DND-41 (cell line): ENCODE data around the gene ENKD1.

Experiments used
- EZH2 ChIP-seq: IDR thresholded peaks from 3 replicates; pipeline ENCODE4 v1.6.1; 2012; ENCODE audit warnings: borderline replicate concordance, low read depth, mild to moderate bottlenecking, moderate library complexity, low read length, inconsistent platforms; ENCODE audit not compliant: severe bottlenecking
- TF ChIP-seq, protein P1 (sequence below): IDR thresholded peaks from 2 replicates; pipeline ENCODE4 v1.5.1; 2012; ENCODE audit warnings: borderline replicate concordance, low read length, moderate library complexity, mild to moderate bottlenecking; ENCODE audit not compliant: poor library complexity, severe bottlenecking; ENCODE audit errors: extremely low read depth

DNA sequence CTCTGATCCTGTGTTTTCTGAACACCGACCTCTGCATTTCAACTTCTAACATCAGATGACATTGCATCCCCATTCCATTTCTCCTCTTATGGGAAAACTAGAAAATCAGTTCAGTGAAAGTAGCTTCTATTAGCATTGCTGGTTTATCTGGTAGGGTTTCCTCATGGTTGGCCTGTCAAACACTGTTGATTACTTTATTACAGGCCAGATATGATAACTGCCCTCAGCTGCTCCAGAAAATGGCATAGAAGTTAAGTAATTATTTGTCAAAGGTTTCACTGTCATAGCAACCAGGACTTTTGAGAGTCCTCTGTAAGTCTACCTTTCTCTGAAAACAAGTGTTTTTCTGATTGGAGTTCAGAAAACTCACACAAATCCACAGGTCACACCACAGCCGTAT, 49.5 kb upstream of the ENKD1 start:
- TF ChIP-seq EZH2, result no peak
- TF ChIP-seq, protein P1, sequence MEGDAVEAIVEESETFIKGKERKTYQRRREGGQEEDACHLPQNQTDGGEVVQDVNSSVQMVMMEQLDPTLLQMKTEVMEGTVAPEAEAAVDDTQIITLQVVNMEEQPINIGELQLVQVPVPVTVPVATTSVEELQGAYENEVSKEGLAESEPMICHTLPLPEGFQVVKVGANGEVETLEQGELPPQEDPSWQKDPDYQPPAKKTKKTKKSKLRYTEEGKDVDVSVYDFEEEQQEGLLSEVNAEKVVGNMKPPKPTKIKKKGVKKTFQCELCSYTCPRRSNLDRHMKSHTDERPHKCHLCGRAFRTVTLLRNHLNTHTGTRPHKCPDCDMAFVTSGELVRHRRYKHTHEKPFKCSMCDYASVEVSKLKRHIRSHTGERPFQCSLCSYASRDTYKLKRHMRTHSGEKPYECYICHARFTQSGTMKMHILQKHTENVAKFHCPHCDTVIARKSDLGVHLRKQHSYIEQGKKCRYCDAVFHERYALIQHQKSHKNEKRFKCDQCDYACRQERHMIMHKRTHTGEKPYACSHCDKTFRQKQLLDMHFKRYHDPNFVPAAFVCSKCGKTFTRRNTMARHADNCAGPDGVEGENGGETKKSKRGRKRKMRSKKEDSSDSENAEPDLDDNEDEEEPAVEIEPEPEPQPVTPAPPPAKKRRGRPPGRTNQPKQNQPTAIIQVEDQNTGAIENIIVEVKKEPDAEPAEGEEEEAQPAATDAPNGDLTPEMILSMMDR, result no peak
